Choroid plexus epithelial cell (primary cell): ENCODE results near the gene RBMS2.
A peak's percentile ranks its signal among the peaks of the same experiment; 100 is the strongest.

ENCODE experiments used
- DNase-seq: peaks from one replicate; pipeline ENCODE4 v3.0.0-alpha.2; 2010; ENCODE audit warnings: low read depth
- H3K4me3 ChIP-seq: 2 replicates; pipeline ENCODE4 v1.5.1; 2011; ENCODE audit warnings: low read depth, mild to moderate bottlenecking, control low read depth, low read length, moderate library complexity
- CTCF ChIP-seq: conservative IDR thresholded peaks from 2 replicates; pipeline ENCODE4 v1.5.1; 2011; ENCODE audit warnings: low read depth, mild to moderate bottlenecking, control low read depth, inconsistent platforms, low read length, moderate library complexity

RBMS2 gene

GRCh38 chr12:56520506-56520905, 1.1 kb upstream of the RBMS2 start:
- peak; percentile 62 for DNase-seq
- H3K4me3 ChIP-seq, result no peak overlapping the region
- no peak for TF ChIP-seq CTCF

GRCh38 chr12:56521209-56521589, 421 bp upstream of the RBMS2 start:
- DNase-seq, result no peak
- no peak for TF ChIP-seq CTCF
- H3K4me3 ChIP-seq, result peak overlapping the region; percentile 71

GRCh38 chr12:56522411-56523193, 982 bp downstream of the RBMS2 start:
- peak; percentile 42 for DNase-seq
- no peak for TF ChIP-seq CTCF
- peak overlapping the region; percentile 71 for H3K4me3 ChIP-seq

GRCh38 chr12:56528846-56529245, 7.2 kb downstream of the RBMS2 start:
- no peak for TF ChIP-seq CTCF
- H3K4me3 ChIP-seq, result no peak overlapping the region
- peak; percentile 20 for DNase-seq

GRCh38 chr12:56529656-56530055, 8.0 kb downstream of the RBMS2 start:
- TF ChIP-seq CTCF, result no peak
- H3K4me3 ChIP-seq, result no peak overlapping the region
- DNase-seq, result peak; percentile 20

GRCh38 chr12:56530390-56531055, 8.9 kb downstream of the RBMS2 start:
- peak; percentile 20 for DNase-seq
- TF ChIP-seq CTCF, result no peak
- H3K4me3 ChIP-seq, result no peak overlapping the region
